DND-41 (cell line): ENCODE measurements around the gene LAG3.

Experiments
- CTCF ChIP-seq: IDR thresholded peaks from 2 replicates; pipeline ENCODE4 v1.5.1; 2012; ENCODE audit warnings: borderline replicate concordance, low read length, moderate library complexity, mild to moderate bottlenecking; ENCODE audit not compliant: poor library complexity, severe bottlenecking; ENCODE audit errors: extremely low read depth
- EZH2 ChIP-seq: IDR thresholded peaks from 3 replicates; pipeline ENCODE4 v1.6.1; 2012; ENCODE audit warnings: borderline replicate concordance, low read depth, mild to moderate bottlenecking, moderate library complexity, low read length, inconsistent platforms; ENCODE audit not compliant: severe bottlenecking

GRCh38 chr12:6779708-6780432 is 7.5 kb downstream of the LAG3 start:
- no peak for TF ChIP-seq CTCF
- no peak for TF ChIP-seq EZH2
